ENCODE results near the gene SYT14.

- TF ChIP-seq CTCF (conservative IDR thresholded peaks at IDR 0.05; ENCODE audit: low read length) (no peak), EZH2phosphoT487 (IDR thresholded peaks at IDR 0.05; ENCODE audit: borderline replicate concordance) (no peak)
Measured at GRCh38 chr1:210024282-210024681, 86.3 kb downstream of the SYT14 start.
